PFSK-1 (cell line): ENCODE results near the gene CD1D.

ENCODE experiments used
- POLR2AphosphoS5 ChIP-seq: IDR thresholded peaks from 2 replicates; pipeline ENCODE4 v1.6.1; 2012; ENCODE audit warnings: low read depth, mild to moderate bottlenecking, control low read depth, low read length, moderate library complexity
- TAF1 ChIP-seq: IDR thresholded peaks from 2 replicates; pipeline ENCODE4 v1.6.1; 2012; ENCODE audit warnings: low read length, control low read depth, borderline replicate concordance; ENCODE audit not compliant: insufficient read depth

DNA sequence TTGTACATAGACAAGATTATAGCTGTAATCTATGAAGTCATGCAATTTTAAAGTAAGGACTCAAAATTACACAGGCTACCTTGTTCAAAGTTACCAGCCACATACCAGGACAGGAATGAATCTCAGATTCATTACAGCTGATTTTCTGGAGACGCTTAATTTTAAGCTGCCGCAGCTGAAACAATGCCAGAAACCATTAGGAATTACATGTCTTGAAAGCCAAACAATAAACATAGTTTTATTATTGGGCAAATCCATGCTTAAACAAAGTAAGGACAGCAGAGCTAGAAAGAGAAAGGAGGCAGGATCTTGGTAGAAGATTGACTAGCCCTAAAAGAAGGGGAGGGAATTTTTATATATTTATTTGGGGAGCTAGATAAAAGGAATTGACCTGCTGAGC, 19.2 kb upstream of the CD1D start:
- TF ChIP-seq TAF1 = no peak
- no peak for TF ChIP-seq POLR2AphosphoS5
